A549 (cell line): ENCODE measurements around the gene PDE4D.

Source experiments
- EHF ChIP-seq: fragments of 250-450 bp; sonication (Bioruptor Pico); IDR thresholded peaks from 2 replicates; pipeline ENCODE4 v1.5.0; 2020; ENCODE audit warnings: mild to moderate bottlenecking
- POLR2A ChIP-seq: IDR thresholded peaks from 2 replicates; pipeline ENCODE4 v1.6.1; 2012; ENCODE audit warnings: mild to moderate bottlenecking, low read length
- TF ChIP-seq, protein P1 (sequence below): fragments of 150-350 bp; IDR thresholded peaks from 2 replicates; pipeline ENCODE4 v1.6.1; 2014; ENCODE audit warnings: low read depth, mild to moderate bottlenecking, low read length

- TF ChIP-seq, protein P1, sequence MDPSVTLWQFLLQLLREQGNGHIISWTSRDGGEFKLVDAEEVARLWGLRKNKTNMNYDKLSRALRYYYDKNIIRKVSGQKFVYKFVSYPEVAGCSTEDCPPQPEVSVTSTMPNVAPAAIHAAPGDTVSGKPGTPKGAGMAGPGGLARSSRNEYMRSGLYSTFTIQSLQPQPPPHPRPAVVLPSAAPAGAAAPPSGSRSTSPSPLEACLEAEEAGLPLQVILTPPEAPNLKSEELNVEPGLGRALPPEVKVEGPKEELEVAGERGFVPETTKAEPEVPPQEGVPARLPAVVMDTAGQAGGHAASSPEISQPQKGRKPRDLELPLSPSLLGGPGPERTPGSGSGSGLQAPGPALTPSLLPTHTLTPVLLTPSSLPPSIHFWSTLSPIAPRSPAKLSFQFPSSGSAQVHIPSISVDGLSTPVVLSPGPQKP = no peak
- TF ChIP-seq EHF (CRISPR knock-in tag) (no peak), POLR2A (no peak)
Observed at GRCh38 chr5:59598547-59598874, 295.0 kb downstream of the PDE4D start.
